Measurements from ENCODE around the gene SCP2.

SCP2 gene

GRCh38 chr1:52927212-52928014 lies at the start of gene SCP2:
TSS of gene SCP2 (plus strand) at chr1:52927276. CDS start at chr1:52927397, 121 bp downstream.
- DNase-seq (ENCODE audit: low read depth in 2 of 2), result peak; percentile 63 to 64

- DNase-seq (ENCODE audit: low read depth in 2 of 2), result no peak
Measured at GRCh38 chr1:52877554-52877953, 49.5 kb upstream of the SCP2 start.

GRCh38 chr1:52880206-52880605 lies 46.9 kb upstream of the SCP2 start:
- no peak for DNase-seq (ENCODE audit: low read depth in 2 of 2)

- no peak for DNase-seq (ENCODE audit: low read depth in 2 of 2)
Measured at GRCh38 chr1:52887483-52887882, 39.6 kb upstream of the SCP2 start.

- DNase-seq (ENCODE audit: low read depth in 2 of 2), result no peak
Measured at GRCh38 chr1:52892424-52893215, 34.5 kb upstream of the SCP2 start.

- no peak for DNase-seq (ENCODE audit: low read depth in 2 of 2)
Measured at GRCh38 chr1:52899445-52899894, 27.6 kb upstream of the SCP2 start.

GRCh38 chr1:52900402-52900801 lies 26.7 kb upstream of the SCP2 start:
- DNase-seq (ENCODE audit: low read depth in 2 of 2), result no peak

- DNase-seq (ENCODE audit: low read depth in 2 of 2), result no peak
Measured at GRCh38 chr1:52901384-52901783, 25.7 kb upstream of the SCP2 start.

- no peak for DNase-seq (ENCODE audit: low read depth in 2 of 2)
Measured at GRCh38 chr1:52904208-52904926, 22.7 kb upstream of the SCP2 start.

GRCh38 chr1:52904927-52905698 lies 22.0 kb upstream of the SCP2 start:
- no peak for DNase-seq (ENCODE audit: low read depth in 2 of 2)

GRCh38 chr1:52906135-52906603 lies 20.9 kb upstream of the SCP2 start:
- no peak for DNase-seq (ENCODE audit: low read depth in 2 of 2)

GRCh38 chr1:52907068-52907811 lies 19.8 kb upstream of the SCP2 start:
- DNase-seq (ENCODE audit: low read depth in 2 of 2), result no peak

GRCh38 chr1:52907812-52908153 lies 19.3 kb upstream of the SCP2 start:
- no peak for DNase-seq (ENCODE audit: low read depth in 2 of 2)

- DNase-seq (ENCODE audit: low read depth in 2 of 2), result no peak
Measured at GRCh38 chr1:52911541-52911940, 15.5 kb upstream of the SCP2 start.

GRCh38 chr1:52913014-52913413 lies 14.1 kb upstream of the SCP2 start:
- DNase-seq (ENCODE audit: low read depth in 2 of 2), result no peak

- DNase-seq (ENCODE audit: low read depth in 2 of 2), result no peak
Measured at GRCh38 chr1:52913537-52913936, 13.5 kb upstream of the SCP2 start.

GRCh38 chr1:52914463-52914862 lies 12.6 kb upstream of the SCP2 start:
- no peak for DNase-seq (ENCODE audit: low read depth in 2 of 2)

GRCh38 chr1:52915211-52915854 lies 11.7 kb upstream of the SCP2 start:
- DNase-seq (ENCODE audit: low read depth in 2 of 2), result no peak

GRCh38 chr1:52915855-52916220 lies 11.2 kb upstream of the SCP2 start:
- no peak for DNase-seq (ENCODE audit: low read depth in 2 of 2)

GRCh38 chr1:52916241-52916975 lies 10.7 kb upstream of the SCP2 start:
- no peak for DNase-seq (ENCODE audit: low read depth in 2 of 2)

Measured in stimulated activated CD8-positive, alpha-beta memory T cell treated with anti-CD3 and anti-CD28 coated beads, Interleukin-7, amount 100 ng/mL, for 1 hour (primary cell).